Measurements from ENCODE around the gene SEZ6L.

SEZ6L gene

DNA sequence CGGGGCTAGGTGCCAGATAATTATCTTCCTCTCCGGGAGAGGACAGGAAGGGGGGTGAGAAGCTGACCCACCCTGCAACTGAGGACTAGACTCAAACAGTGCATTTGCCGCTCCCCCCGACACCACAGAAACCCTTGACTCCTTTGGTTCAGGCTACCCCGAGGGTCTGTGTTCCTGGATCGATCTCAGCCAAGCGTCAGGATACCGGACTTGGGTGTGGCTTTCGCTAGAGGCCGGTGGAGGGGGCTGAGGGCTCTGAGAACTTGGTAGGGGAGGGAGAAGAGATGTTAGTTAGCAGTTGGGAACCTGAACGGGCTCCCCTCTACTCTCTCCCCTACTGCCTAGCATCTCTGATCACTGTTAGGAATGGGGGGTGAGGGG, 840 bp downstream of the SEZ6L start:
- Histone ChIP-seq H3K36me3 (ENCODE audit: insufficient read depth, low read length) (no peaks in the 10 kb centered on the region), H3K9ac (ENCODE audit: insufficient read length) (no peak overlapping the region), H3K9me3 (ENCODE audit: low read depth, low read length) (no peaks in the 10 kb centered on the region), H3K27ac (no peak overlapping the region), H3K4me3 (no peak overlapping the region)
- no peak for DNase-seq (ENCODE audit: low read depth, low spot score)
- TF ChIP-seq POLR2AphosphoS5 (IDR thresholded peaks at IDR 0.05; ENCODE audit: borderline replicate concordance, low read depth, low read length) = no peak
- TF ChIP-seq EZH2 (IDR thresholded peaks at IDR 0.05) = no peak
- no peak for TF ChIP-seq FOXP2 (optimal IDR thresholded peaks at IDR 0.05; ENCODE audit: control extremely low read depth, extremely low read length, insufficient read depth)

DNA sequence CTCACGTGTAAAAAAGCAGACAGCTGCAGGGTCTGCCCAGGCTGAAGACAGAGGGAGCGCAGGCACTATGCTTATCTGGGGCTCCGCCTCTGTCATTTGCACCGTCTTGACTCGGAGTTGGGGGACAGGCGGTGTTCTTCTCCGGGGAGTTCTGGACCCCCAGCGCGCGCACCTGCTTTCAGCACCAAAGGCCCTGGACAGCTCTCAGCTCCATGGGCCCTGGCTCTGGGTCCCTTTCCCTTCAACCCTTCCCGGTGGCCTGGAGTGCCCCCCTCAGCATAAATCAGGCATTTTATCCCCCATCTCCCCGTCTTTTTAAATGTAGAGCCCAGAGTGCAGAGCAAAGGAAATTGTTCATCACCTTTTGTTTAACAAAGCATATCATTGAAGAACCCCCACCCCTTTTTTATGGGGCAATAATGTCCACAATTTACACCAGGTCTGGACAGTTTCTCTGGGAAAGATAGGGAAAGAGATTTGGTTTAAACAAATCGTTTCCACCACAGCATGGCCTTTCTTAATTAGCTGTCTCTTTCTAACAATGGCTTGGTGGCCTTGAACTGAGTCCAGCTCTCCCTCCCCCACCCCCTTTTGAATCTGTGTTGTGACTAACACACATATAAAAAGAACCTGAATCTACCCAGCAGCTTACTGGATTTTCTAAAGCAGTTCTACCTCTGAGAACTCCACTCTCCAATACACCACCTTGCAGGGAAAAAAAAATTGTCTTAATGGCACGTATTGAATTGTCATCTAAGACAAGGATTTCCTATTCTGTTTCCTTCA, 1.7 kb downstream of the SEZ6L start:
- no peak for DNase-seq (ENCODE audit: low read depth, low spot score)
- Histone ChIP-seq H3K4me3 (no peak overlapping the region), H3K27ac (no peak overlapping the region), H3K36me3 (ENCODE audit: insufficient read depth, low read length) (no peaks in the 10 kb centered on the region), H3K9me3 (ENCODE audit: low read depth, low read length) (no peaks in the 10 kb centered on the region), H3K9ac (ENCODE audit: insufficient read length) (no peak overlapping the region)
- TF ChIP-seq FOXP2 (optimal IDR thresholded peaks at IDR 0.05; ENCODE audit: control extremely low read depth, extremely low read length, insufficient read depth) = no peak
- no peak for TF ChIP-seq POLR2AphosphoS5 (IDR thresholded peaks at IDR 0.05; ENCODE audit: borderline replicate concordance, low read depth, low read length)

DNA sequence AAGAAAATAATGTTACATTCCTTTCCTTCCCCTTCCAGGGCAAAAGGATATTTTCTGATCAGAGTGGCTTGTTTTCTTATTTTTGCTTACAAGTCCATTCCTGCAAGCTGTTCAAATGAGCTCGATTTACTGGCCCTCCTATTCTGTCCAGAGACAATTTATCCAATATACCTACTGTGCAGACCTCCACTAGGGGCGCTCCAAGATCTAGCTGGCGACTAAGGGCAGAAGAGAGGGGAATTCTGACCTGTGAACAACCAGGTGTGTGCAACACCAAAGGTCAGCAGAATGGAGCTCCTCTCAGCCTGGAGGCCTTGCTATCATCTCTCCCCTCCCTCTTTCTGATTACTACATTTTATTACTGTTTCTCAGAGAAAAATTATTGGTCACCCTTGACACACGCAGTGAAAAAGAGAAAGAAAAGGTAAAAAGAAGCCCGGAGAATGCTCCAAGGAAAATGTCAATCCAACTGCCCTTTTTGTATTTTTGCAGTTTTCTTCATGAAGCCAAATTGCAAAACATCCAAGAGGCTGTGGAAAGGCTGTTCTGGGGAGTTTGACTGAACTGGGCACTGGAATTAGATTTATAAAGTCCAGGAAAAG, 3.2 kb downstream of the SEZ6L start:
- no peaks in the 10 kb centered on the region for H3K9me3 ChIP-seq (ENCODE audit: low read depth, low read length)
- DNase-seq (ENCODE audit: low read depth, low spot score) = no peak
- no peak overlapping the region for H3K9ac ChIP-seq (ENCODE audit: insufficient read length)
- H3K36me3 ChIP-seq (ENCODE audit: insufficient read depth, low read length) = no peaks in the 10 kb centered on the region
- H3K4me3 ChIP-seq = no peak overlapping the region
- TF ChIP-seq POLR2AphosphoS5 (IDR thresholded peaks at IDR 0.05; ENCODE audit: borderline replicate concordance, low read depth, low read length) = no peak
- no peak for TF ChIP-seq EZH2 (IDR thresholded peaks at IDR 0.05)
- H3K27ac ChIP-seq = no peak overlapping the region

DNA sequence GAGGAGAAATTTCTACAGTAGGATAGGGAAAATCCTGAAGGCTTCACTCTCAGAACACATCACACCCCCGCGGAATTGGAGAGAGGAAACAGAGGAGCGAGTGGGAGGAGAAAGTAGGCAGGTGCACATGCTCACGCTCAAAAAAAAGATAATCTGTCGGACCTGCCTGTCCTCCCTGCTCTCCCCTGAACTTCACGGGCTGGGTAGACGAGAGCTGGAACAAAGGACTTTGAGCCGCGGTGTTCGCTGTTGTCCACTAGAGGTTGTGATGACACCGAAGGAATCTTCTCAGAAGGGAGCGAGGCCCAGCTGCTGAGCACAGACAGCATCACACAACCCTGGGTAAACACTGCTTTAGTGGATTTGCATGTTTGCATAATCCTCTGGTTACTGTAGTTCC, 5.0 kb downstream of the SEZ6L start:
- H3K9me3 ChIP-seq (ENCODE audit: low read depth, low read length) = no peaks in the 10 kb centered on the region

DNA sequence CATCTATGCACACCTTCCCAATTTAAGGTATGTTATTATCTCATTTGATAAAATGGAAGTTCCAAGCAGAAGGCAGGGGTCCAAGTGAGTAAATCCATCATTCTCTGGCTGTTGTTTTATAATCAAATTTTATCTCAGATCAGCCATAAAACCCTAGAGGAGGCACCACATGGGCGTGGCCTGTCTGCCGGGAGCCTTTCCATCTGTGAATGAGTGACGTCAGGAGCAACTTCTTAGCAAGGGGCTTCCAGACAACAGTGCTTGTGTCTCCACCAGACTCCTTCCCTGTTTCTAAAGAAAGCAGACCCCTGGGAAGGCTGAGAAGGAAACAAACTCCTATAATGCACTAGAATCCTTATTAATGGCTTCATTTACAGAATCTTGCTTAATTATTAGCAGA, 13.5 kb downstream of the SEZ6L start:
- Histone ChIP-seq H3K9ac (ENCODE audit: insufficient read length) (no peak overlapping the region), H3K4me3 (no peak overlapping the region), H3K27ac (no peak overlapping the region), H3K36me3 (ENCODE audit: insufficient read depth, low read length) (no peaks in the 10 kb centered on the region), H3K9me3 (ENCODE audit: low read depth, low read length) (no peaks in the 10 kb centered on the region)
- no peak for TF ChIP-seq FOXP2 (optimal IDR thresholded peaks at IDR 0.05; ENCODE audit: control extremely low read depth, extremely low read length, insufficient read depth)
- TF ChIP-seq POLR2AphosphoS5 (IDR thresholded peaks at IDR 0.05; ENCODE audit: borderline replicate concordance, low read depth, low read length) = no peak
- TF ChIP-seq EZH2 (IDR thresholded peaks at IDR 0.05) = no peak
- no peak for DNase-seq (ENCODE audit: low read depth, low spot score)

More for the DNA sequence above, 5.0 kb downstream of the SEZ6L start:
- Histone ChIP-seq H3K9ac (ENCODE audit: insufficient read length) (no peak overlapping the region), H3K4me3 (no peak overlapping the region), H3K36me3 (ENCODE audit: insufficient read depth, low read length) (no peaks in the 10 kb centered on the region), H3K27ac (no peak overlapping the region)
- TF ChIP-seq FOXP2 (optimal IDR thresholded peaks at IDR 0.05; ENCODE audit: control extremely low read depth, extremely low read length, insufficient read depth) (no peak), POLR2AphosphoS5 (IDR thresholded peaks at IDR 0.05; ENCODE audit: borderline replicate concordance, low read depth, low read length) (no peak), EZH2 (IDR thresholded peaks at IDR 0.05) (no peak)
- DNase-seq (ENCODE audit: low read depth, low spot score) = no peak

DNA sequence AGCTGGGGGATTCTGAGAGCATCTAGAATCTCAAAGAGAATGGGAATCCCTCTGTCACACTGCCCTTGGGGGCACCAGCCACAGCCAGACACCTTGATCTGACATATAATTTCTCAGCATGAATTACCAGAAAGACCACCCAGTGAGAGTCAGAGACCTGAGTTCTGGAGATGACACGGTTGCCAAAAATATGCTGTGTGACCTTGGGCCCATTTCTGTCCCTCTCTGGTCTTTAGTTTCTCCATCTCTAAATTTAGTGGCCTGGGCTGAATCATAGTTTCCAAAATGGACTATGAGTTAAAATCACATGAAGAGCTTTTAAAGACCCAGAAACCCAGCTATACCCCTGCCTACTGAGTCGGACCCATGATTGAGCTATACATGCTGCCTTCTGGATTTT, 15.9 kb downstream of the SEZ6L start:
- Histone ChIP-seq H3K27ac (no peak overlapping the region), H3K36me3 (ENCODE audit: insufficient read depth, low read length) (no peaks in the 10 kb centered on the region), H3K9me3 (ENCODE audit: low read depth, low read length) (no peaks in the 10 kb centered on the region), H3K4me3 (no peak overlapping the region), H3K9ac (ENCODE audit: insufficient read length) (no peak overlapping the region)
- no peak for DNase-seq (ENCODE audit: low read depth, low spot score)
- TF ChIP-seq EZH2 (IDR thresholded peaks at IDR 0.05) (no peak), FOXP2 (optimal IDR thresholded peaks at IDR 0.05; ENCODE audit: control extremely low read depth, extremely low read length, insufficient read depth) (no peak), POLR2AphosphoS5 (IDR thresholded peaks at IDR 0.05; ENCODE audit: borderline replicate concordance, low read depth, low read length) (no peak)

DNA sequence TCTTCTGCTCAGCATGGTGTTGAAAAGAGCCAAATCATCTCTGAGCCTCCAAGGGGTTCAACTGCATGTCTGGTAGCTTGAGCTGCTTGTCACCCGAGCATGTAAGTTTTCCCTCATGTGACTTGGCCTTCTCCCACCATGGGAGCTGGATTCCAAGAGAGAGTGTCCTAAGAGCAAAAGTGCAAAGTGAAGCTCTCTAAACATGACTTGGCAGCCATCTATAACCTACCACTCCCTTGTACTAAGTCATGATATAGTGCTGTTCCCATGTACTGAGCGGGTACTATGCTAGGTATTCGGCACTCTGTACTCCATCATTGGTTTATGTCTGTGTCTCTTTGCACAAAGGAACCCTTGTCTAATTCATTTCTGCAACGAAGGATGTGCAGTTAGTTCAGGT, 19.1 kb downstream of the SEZ6L start:
- H3K4me3 ChIP-seq = no peak overlapping the region

DNA sequence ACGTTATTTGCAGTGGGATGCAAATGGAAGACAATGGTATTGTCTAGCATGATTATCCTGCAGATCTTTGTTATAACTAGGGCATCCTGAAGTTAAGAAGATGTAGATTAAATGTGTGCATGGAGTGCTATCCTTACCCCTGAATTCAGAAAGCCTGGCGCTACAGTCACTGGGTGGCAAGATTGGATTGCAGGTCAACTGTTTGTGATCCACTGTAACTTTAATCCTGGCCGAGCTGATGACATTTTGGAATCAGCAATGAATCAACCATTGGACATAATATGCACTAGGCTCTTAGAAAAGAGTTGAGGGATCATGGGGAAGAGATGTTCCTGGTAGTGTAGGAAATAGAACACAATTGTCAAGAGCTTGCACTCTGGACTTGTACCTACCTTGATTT, 25.1 kb downstream of the SEZ6L start:
- no peak overlapping the region for H3K9ac ChIP-seq (ENCODE audit: insufficient read length)
- H3K36me3 ChIP-seq (ENCODE audit: insufficient read depth, low read length) = no peaks in the 10 kb centered on the region
- no peak for DNase-seq (ENCODE audit: low read depth, low spot score)
- H3K27ac ChIP-seq = no peak overlapping the region
- TF ChIP-seq POLR2AphosphoS5 (IDR thresholded peaks at IDR 0.05; ENCODE audit: borderline replicate concordance, low read depth, low read length) (no peak), EZH2 (IDR thresholded peaks at IDR 0.05) (no peak), FOXP2 (optimal IDR thresholded peaks at IDR 0.05; ENCODE audit: control extremely low read depth, extremely low read length, insufficient read depth) (no peak)
- H3K4me3 ChIP-seq = no peak overlapping the region
- no peaks in the 10 kb centered on the region for H3K9me3 ChIP-seq (ENCODE audit: low read depth, low read length)

More for the DNA sequence above, 19.1 kb downstream of the SEZ6L start:
- Histone ChIP-seq H3K9ac (ENCODE audit: insufficient read length) (no peak overlapping the region), H3K9me3 (ENCODE audit: low read depth, low read length) (no peaks in the 10 kb centered on the region), H3K36me3 (ENCODE audit: insufficient read depth, low read length) (no peaks in the 10 kb centered on the region), H3K27ac (no peak overlapping the region)
- TF ChIP-seq EZH2 (IDR thresholded peaks at IDR 0.05) (no peak), FOXP2 (optimal IDR thresholded peaks at IDR 0.05; ENCODE audit: control extremely low read depth, extremely low read length, insufficient read depth) (no peak), POLR2AphosphoS5 (IDR thresholded peaks at IDR 0.05; ENCODE audit: borderline replicate concordance, low read depth, low read length) (no peak)
- DNase-seq (ENCODE audit: low read depth, low spot score) = no peak
